GM18520 (cell line): ENCODE data around the gene COQ10B.
A peak's percentile ranks its signal among the peaks of the same experiment; 100 is the strongest.
"Not testable (repeated sequence)": the region's sequence is repeated elsewhere in the genome, so short reads cannot be mapped to it uniquely, and the experiment has no call there.

Experiments
- ATAC-seq: cut with Tn5 transposase; IDR thresholded peaks from one replicate; pipeline ENCODE4 v1.9.1; 2021; ENCODE audit not compliant: unreplicated experiment

Gene COQ10B

GRCh38 chr2:197450465-197450864, 2.9 kb upstream of the COQ10B start:
- ATAC-seq: no peak

DNA sequence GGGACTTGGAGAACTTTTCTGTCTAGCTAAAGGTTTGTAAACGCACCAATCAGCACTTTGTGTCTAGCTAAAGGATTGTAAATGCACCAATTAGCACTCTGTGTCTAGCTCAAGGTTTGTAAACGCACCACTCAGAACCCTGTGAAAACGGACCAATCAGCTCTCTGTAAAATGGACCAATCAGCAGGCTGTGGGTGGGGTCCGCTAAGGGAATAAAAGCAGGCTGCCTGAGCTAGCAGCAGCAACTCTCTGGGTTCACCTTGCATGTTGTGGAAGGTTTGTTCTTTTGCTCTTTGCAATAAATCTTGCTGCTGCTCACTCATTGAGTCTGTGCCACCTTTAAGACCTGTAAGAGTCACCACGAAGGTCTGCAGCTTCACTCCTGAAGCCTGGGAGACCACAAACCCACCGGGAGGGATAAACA, 2.4 kb upstream of the COQ10B start:
- ATAC-seq: not testable (repeated sequence)

GRCh38 chr2:197452754-197453122, 614 bp upstream of the COQ10B start:
- ATAC-seq: no peak

- peak; percentile 13 for ATAC-seq
These were observed 604 bp downstream of the COQ10B start for GRCh38 chr2:197453914-197454398.

DNA sequence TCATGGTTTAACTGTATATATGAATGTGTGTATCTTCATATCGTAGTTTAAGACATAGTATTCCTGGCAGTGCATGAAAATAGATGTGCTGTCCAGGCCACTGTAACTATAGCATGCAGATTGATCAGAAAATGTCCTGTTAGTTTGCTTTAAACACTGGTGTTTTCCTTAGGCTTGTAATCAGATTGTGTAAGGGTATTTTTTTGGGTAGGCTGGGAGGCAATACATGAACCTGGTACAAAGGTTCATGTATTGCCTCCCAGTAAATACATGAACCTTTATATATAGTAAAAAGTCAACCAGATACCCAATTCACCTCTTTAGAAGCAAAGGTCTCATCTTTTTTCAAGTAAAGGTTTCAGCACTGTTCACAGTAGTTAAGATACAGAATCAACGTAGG, 1.6 kb downstream of the COQ10B start:
- no peak for ATAC-seq

- no peak for ATAC-seq
These were observed 2.1 kb downstream of the COQ10B start for GRCh38 chr2:197455428-197455827.

GRCh38 chr2:197460649-197461048, 7.3 kb downstream of the COQ10B start:
- ATAC-seq: no peak

DNA sequence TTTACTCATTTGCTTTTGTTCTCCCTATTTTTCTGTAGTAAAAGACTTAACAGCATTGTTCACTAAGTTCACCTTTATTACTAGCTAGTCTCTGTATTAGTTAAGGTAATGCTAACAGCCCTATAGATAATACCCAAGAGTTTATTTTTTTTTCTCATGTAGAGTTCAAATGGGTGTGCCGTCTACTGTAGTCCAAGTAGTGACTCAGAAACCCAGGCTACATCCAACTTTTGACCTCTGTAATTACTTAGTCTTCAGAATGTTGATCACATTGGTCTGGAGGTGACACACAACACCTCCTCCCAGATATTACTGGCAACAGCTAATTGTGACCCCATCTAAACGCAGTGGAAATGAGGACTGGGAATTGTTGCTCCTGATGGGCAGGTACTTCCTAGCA, 7.7 kb downstream of the COQ10B start:
- ATAC-seq: no peak

DNA sequence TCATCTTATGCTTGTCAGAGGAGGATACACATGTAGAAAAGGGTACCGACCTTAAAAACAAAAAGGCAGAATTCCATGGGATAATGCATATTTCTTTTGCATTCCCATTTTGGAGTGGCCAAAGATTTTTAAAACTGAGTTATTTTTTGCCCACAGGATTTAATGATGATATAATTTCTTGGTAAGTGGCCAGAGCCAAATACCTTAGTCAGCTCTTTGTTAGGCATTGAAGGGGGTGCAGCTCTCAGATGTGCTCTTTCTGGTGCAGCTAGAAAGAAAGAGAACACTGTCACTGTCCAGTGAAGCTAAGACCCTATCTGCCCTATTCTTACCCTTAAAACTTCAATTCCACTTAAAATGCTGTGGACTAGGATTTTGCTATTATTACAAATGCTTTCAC, 10.8 kb downstream of the COQ10B start:
- no peak for ATAC-seq

- ATAC-seq: no peak
These were observed 18.8 kb downstream of the COQ10B start for GRCh38 chr2:197472166-197472565.

GRCh38 chr2:197477797-197478196, 24.4 kb downstream of the COQ10B start:
- ATAC-seq: no peak

DNA sequence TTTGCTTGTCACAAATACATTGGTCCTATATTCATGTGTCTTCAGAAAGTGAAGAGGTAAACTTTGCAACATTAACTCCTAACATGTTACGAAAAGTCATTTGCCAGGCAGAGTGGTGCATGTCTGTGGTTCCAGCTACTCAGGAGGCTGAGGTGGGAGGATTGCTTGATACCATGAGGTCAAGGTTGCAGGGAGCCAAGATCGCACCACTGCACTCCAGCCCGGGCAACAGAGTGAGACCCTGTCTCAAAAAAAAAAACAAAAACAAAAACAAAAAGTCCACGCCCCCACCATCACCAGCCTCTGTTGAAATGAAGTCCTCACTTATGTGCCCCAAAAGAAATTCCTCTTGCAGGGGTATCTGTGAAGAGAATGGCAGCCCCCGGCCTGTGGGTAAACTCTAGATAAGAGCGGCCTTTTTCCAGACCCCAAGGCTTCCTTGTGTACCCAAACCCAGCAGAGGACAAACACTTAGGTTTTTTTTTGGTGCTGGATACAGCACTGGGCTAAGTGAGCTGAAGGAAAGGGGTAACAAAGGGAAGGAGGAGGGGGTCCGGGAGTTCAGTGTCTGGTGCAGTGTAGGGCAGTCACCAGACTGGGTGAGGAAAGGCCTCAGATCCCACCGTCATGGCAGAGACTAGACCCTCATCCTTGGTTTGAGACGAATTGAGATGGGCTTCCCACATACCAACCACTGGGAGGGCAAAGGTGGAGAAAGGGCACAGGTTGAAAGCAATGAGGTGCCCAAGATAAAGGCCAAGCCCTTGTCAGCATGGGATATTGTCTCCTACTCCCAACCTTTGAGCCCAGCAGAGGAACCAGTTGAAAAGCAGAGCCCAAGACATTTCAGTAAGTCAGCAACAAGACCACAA, 27.0 kb downstream of the COQ10B start:
- no peak for ATAC-seq

- ATAC-seq: not testable (repeated sequence)
These were observed 30.9 kb downstream of the COQ10B start for GRCh38 chr2:197484248-197484647.

- no peak for ATAC-seq
These were observed 32.8 kb downstream of the COQ10B start for GRCh38 chr2:197486175-197486574.

GRCh38 chr2:197487385-197487784, 34.0 kb downstream of the COQ10B start:
- ATAC-seq: no peak

DNA sequence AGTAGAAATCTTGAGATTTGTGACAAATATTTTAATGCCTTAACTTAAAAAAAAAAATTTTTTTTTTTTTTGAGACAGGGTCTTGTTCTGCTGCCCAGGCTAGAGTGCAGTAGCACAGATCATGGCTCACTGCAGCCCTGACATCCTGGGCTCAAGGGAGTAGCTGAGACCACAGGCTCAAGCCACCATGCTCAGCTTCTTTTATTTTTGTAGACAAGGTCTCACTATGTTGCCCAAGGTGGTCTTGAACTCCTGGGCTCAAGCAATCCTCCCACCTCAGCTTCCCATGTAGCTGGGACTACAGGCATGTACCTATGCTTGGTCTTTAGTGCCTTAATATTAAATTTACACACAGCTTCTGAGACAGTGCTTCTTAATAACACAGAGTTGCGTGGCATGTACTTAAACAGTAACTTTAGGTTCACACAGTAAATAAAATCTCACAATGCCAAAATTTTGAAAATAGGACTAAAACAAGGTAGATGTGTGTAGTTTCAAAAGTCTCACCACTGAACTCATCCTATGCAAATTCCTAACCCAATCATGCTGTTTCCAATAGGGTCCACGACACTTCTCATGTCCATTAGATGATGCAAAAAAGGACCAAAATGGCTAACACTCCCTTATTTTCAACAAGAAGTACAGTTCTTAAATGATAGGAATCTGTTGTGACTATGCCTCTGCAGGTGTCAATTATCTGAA, 42.2 kb downstream of the COQ10B start:
- no peak for ATAC-seq

GRCh38 chr2:197496695-197497094, 43.3 kb downstream of the COQ10B start:
- ATAC-seq: no peak

GRCh38 chr2:197497326-197497725, 44.0 kb downstream of the COQ10B start:
- ATAC-seq: no peak

DNA sequence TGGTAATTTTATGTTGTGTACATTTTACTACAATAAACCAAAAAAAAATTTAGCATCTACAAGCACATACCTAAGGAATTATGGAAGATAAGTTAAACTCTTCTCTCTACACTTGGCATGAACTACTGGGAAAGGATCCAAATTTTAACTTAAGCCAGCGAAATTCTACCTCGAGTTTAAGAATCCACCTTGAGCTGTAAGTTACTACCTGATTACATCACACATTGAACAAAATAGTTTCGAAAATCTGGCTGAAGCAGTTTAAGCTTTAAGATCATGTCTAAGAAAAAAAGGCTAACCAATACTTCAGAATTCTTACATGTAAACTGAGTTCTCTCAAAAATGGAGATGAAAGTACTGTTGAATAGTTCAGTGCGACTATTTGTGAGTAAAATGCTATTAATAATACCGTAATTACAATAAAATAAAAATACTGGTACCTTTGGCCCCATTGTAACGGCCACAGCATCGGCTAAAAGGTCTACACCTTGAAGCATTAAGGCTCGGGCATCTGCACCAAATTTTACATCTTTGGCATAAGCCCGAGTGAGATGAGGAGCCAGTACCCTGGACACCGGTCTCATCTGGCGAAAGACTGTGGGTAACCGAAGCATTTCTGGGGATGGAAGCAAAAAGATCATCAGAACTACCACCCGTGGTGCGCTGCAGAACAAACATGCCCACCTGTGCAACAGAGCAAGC, 45.0 kb downstream of the COQ10B start:
- ATAC-seq: no peak

DNA sequence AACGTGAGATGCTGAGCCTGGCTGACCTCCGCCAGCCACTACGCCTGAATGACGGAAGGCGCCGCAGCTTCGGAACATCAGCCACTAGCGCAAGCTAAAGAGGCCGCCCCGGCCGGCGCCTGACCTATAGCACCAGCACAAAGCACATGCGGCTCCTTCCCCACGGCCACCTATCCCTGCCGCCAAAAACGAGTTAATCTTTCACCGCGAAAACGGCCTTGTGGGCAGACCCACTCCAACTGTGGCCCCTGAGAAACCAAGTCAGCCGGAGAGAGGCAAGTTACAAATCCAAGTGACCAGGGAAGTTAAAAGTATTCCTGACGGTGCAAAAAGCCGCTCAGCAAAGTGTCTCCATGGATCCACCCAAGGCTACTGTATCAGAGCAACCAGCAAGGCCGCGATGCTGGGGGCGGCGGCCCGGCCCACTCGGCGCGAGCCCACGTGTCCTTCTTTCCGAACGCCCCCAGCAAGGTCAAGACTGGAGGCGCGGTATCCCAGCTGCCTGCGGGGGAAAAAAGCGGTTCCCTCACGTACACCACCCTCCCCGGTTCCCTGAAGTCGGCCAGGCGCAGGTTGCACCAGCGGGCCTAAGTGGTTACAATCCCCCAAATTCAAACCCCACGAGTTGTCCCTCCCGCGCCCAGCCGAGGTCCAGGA, 45.7 kb downstream of the COQ10B start:
- ATAC-seq: no peak
